ENCODE data around the gene FNDC5. TPM values are rescaled to one million over a fixed set of nuclear protein-coding genes. Genes with fewer than 3 reads are reported as not detected.
A peak's percentile ranks its signal among the peaks of the same experiment; 100 is the strongest.

FNDC5 gene
- total and polyA plus RNA-seq, 12 donors = 12.4 to 130 (median 73.5) TPM

DNA sequence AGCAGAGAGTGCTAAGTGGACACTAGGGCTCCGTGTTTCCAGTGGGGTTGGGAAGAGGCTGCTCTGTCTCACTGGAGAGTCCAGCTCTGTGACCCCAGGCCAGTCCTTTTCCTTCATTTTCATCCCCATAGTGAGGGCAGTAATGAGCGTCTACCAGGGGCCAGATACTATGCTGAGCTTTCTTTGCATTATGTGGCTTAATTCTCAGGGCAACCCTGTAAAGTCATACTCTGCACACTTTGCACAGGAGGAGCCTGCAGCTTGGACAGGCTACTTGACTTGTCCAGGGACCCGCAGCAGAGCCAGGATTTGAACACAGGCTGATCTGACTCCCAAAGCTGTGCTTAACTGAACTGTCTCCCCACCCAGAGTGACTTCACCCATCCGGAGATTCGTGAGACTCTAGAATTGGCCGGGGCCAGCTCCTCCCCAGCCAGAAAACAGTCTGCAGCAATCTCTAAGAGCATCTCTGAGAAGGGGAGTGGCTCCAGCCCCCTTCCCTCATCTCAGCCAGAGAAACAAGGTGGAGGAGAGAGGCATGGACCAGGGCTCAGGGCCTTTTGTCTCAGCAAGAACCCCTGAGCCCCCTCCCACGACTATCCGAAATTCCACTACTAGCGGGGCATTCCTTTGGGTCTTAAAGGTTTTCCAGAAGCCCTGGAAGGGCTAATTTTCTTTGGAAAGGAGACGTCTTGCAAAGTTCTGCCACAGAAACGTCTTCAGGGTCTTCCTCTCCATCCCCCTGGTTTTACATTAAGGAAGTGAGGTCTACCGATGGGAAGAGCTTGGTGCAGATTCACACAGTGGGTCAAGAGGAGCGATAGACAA lies 866 bp upstream of the FNDC5 start:
- Histone ChIP-seq H3K36me3 (peaks cover 0 to 13% (median 0%) of the 10 kb centered on the region in 9 donors), H3K27ac (peak overlapping the region in 8 of 10 donors; percentile 28 to 72 (median 56)), H3K9me3 (no peaks in the 10 kb centered on the region), H3K4me3 (peak overlapping the region; percentile 18 to 61 (median 52)), H3K27me3 (peaks cover 0 to 46% (median 0%) of the 10 kb centered on the region in 7 donors), H3K4me1 (peaks cover 4 to 38% (median 22%) of the 10 kb centered on the region in 9 donors)
- no peak for DNase-seq
- intact Hi-C loops (cut with DNase I) = loop anchor here in 8 of 10 donors (2.0 to 10.0 kb wide), 7 partner anchors 47 to 357 kb away; partner anchors contain the start of genes S100PBP (in 3 of the 8), YARS1 (in 3 of the 8) and AZIN2 (in 1 of the 8)
- peak in 7 of 8 donors; percentile 4 to 64 (median 41) for ATAC-seq
- TF ChIP-seq, protein P1, sequence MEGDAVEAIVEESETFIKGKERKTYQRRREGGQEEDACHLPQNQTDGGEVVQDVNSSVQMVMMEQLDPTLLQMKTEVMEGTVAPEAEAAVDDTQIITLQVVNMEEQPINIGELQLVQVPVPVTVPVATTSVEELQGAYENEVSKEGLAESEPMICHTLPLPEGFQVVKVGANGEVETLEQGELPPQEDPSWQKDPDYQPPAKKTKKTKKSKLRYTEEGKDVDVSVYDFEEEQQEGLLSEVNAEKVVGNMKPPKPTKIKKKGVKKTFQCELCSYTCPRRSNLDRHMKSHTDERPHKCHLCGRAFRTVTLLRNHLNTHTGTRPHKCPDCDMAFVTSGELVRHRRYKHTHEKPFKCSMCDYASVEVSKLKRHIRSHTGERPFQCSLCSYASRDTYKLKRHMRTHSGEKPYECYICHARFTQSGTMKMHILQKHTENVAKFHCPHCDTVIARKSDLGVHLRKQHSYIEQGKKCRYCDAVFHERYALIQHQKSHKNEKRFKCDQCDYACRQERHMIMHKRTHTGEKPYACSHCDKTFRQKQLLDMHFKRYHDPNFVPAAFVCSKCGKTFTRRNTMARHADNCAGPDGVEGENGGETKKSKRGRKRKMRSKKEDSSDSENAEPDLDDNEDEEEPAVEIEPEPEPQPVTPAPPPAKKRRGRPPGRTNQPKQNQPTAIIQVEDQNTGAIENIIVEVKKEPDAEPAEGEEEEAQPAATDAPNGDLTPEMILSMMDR (IDR thresholded peaks at IDR 0.05) = no peak
- 41 to 52% methylated on average over 13 of the region's 13 CpGs for WGBS, 2 donors

DNA sequence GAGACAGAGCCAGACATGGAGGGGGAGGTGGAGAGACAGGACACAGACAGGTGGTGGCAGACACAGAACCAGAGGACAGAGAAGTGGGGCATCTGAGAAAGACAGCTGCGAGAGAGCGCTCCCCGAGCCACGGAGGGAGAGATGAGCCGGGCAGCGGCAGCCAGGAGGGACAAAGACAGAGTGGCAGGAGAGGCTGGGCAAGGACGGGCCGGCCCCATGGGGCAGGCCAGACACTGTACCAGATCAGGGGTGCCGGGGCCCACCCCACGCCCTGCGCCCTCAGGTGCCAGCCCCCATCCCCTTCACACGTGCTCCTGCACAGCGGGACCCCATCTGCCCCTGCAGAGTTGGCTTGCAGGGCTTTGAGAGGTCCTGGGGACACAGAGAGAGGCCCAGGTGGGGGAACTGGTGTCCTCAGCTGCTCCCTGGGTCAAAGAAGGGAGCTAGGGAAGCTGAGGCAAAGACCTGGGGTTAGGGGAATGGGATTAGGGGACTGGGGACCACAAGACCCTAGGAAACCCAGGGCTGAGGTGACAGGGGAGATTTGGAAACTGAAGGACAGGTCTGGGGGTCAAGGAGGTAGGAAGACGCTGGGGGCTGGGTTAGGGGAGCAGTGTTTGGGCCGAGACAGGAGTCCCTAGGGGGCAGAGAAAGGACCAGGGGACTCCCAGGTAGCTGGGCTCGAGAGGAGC lies 643 bp downstream of the FNDC5 start:
- DNase-seq (no peak), ATAC-seq (peak in 4 of 8 donors; percentile 10 to 34 (median 22))
- WGBS, 2 donors = 50 to 51% methylated on average over 15 to 16 of the region's 16 CpGs
- H3K27ac ChIP-seq = peak overlapping the region in 8 of 10 donors; percentile 12 to 76 (median 52)
- peak overlapping the region; percentile 35 to 57 (median 46) for H3K4me3 ChIP-seq
- peaks cover 0 to 13% (median 0%) of the 10 kb centered on the region in 9 donors for H3K36me3 ChIP-seq
- H3K27me3 ChIP-seq = peaks cover 0 to 42% (median 0%) of the 10 kb centered on the region in 7 donors
- H3K9me3 ChIP-seq = no peaks in the 10 kb centered on the region
- TF ChIP-seq, protein P1 (IDR thresholded peaks at IDR 0.05) = no peak
- intact Hi-C loops (cut with DNase I) = loop anchor here in 8 of 10 donors (5.0 to 10.0 kb wide), 7 partner anchors 43 to 355 kb away; partner anchors contain the start of genes S100PBP (in 3 of the 8), YARS1 (in 3 of the 8) and AZIN2 (in 1 of the 8)
- peaks cover 4 to 51% (median 32%) of the 10 kb centered on the region in 9 donors for H3K4me1 ChIP-seq

DNA sequence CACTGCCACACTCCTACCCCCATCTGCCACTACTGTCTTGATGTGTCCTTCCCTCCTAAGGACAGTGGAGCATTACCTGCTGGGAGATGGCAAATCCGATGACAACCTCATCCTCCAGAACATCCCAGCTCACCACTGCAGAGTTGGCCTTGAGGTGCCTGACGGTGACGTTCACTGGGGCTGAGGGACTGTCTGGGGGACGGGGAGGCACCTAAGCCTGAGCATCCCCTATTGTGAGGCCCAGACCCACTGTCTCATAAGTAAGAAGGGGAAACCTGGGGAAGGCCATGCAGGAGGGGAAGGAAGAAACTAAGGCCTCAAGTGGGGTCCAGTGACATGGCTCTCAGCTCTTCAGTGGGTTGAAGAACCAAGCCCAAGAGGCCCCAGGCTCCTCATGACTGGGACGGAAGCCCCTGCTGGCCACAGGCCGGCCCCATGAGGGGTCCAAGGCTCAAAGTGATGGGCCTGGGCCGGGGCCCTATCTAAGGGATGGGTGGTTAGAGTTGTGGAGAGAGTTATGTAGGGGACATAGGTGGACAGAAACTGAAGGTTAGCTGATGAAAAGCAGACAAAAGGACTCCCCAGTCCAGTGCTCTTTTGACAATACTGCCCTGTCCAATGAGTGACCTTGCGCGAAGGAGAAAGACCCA lies 1.8 kb downstream of the FNDC5 start:
- no peaks in the 10 kb centered on the region for H3K9me3 ChIP-seq
- TF ChIP-seq, protein P1 (IDR thresholded peaks at IDR 0.05) = no peak
- peaks cover 0 to 42% (median 0%) of the 10 kb centered on the region in 7 donors for H3K27me3 ChIP-seq
- H3K36me3 ChIP-seq = peaks cover 0 to 15% (median 0%) of the 10 kb centered on the region in 9 donors
- 93 to 94% methylated on average over 9 of the region's 9 CpGs for WGBS, 2 donors
- ATAC-seq (no peak), DNase-seq (no peak)
- intact Hi-C loops (cut with DNase I) = loop anchor here in 1 of 10 donors (5.0 kb wide), 1 partner anchor 42 kb away; no protein-coding TSS in a partner anchor
- peaks cover 4 to 59% (median 43%) of the 10 kb centered on the region in 9 donors for H3K4me1 ChIP-seq
- no peak overlapping the region for H3K4me3 ChIP-seq
- H3K27ac ChIP-seq = no peak overlapping the region

Data from heart right ventricle (tissue), 16 donors.